ENCODE measurements around the gene PTPRU. TPM values are rescaled to one million over a fixed set of nuclear protein-coding genes. Genes with fewer than 3 reads are reported as not detected.

PTPRU gene
- total RNA-seq, 1 donor: 9.4 TPM

DNA sequence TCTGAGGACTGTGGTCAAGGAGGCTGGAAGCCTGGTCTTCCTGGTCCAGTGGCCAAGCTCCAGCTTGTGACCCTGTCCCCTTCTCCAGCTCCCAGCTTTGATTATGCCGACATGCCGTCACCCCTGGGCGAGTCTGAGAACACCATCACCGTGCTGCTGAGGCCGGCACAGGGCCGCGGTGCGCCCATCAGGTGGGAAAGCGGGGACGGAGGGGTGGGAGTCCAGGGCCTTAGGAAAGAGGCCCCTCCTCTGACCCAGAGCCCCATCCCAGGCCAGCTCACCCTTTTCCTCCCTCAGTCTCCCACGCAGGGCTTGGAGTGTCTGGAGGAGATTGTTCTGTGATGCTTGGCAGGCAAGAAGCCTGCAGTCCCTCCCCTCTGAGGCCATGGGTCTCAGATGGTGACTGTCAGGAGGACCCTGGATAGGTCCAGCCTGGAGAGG is 43.6 kb downstream of the PTPRU start:
- DNase-seq (ENCODE audit: insufficient read length, low spot score, missing footprints): peak; percentile 72
- Histone ChIP-seq H3K4me3 (ENCODE audit: insufficient read depth, low read length) (no peak overlapping the region), H3K4me2 (ENCODE audit: insufficient read depth, low read length) (peak overlapping the region; percentile 13), H2AFZ (ENCODE audit: low read length) (no peak overlapping the region), H4K20me1 (ENCODE audit: insufficient read depth, low read length) (no peaks in the 10 kb centered on the region), H3K4me1 (ENCODE audit: insufficient read depth, low read length) (peaks cover 12% of the 10 kb centered on the region), H3K27ac (ENCODE audit: low read depth, low read length) (no peak overlapping the region), H3K79me2 (ENCODE audit: insufficient read depth, low read length) (no peaks in the 10 kb centered on the region), H3K9me3 (ENCODE audit: low read depth, low read length) (no peaks in the 10 kb centered on the region), H3K27me3 (ENCODE audit: insufficient read depth, low read length) (no peaks in the 10 kb centered on the region), H3K36me3 (ENCODE audit: insufficient read depth, low read length) (no peaks in the 10 kb centered on the region)
- TF ChIP-seq, protein P1, sequence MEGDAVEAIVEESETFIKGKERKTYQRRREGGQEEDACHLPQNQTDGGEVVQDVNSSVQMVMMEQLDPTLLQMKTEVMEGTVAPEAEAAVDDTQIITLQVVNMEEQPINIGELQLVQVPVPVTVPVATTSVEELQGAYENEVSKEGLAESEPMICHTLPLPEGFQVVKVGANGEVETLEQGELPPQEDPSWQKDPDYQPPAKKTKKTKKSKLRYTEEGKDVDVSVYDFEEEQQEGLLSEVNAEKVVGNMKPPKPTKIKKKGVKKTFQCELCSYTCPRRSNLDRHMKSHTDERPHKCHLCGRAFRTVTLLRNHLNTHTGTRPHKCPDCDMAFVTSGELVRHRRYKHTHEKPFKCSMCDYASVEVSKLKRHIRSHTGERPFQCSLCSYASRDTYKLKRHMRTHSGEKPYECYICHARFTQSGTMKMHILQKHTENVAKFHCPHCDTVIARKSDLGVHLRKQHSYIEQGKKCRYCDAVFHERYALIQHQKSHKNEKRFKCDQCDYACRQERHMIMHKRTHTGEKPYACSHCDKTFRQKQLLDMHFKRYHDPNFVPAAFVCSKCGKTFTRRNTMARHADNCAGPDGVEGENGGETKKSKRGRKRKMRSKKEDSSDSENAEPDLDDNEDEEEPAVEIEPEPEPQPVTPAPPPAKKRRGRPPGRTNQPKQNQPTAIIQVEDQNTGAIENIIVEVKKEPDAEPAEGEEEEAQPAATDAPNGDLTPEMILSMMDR (IDR thresholded peaks at IDR 0.05; ENCODE audit: extremely low read depth, low read depth, low read length): no peak

- no peaks in the 10 kb centered on the region for H3K9me3 ChIP-seq (ENCODE audit: low read depth, low read length)
These were observed 44.2 kb downstream of the PTPRU start for GRCh38 chr1:29280409-29281131.

GRCh38 chr1:29281571-29281970 is 45.2 kb downstream of the PTPRU start:
- H3K27ac ChIP-seq (ENCODE audit: low read depth, low read length): no peak overlapping the region
- H3K4me2 ChIP-seq (ENCODE audit: insufficient read depth, low read length): no peak overlapping the region
- H3K4me1 ChIP-seq (ENCODE audit: insufficient read depth, low read length): peaks cover 12% of the 10 kb centered on the region
- TF ChIP-seq, protein P1 (IDR thresholded peaks at IDR 0.05; ENCODE audit: extremely low read depth, low read depth, low read length): no peak
- no peak overlapping the region for H3K4me3 ChIP-seq (ENCODE audit: insufficient read depth, low read length)
- H4K20me1 ChIP-seq (ENCODE audit: insufficient read depth, low read length): no peaks in the 10 kb centered on the region
- no peak for DNase-seq (ENCODE audit: insufficient read length, low spot score, missing footprints)
- H3K36me3 ChIP-seq (ENCODE audit: insufficient read depth, low read length): no peaks in the 10 kb centered on the region
- H2AFZ ChIP-seq (ENCODE audit: low read length): no peak overlapping the region
- no peaks in the 10 kb centered on the region for H3K9me3 ChIP-seq (ENCODE audit: low read depth, low read length)
- no peaks in the 10 kb centered on the region for H3K27me3 ChIP-seq (ENCODE audit: insufficient read depth, low read length)
- no peaks in the 10 kb centered on the region for H3K79me2 ChIP-seq (ENCODE audit: insufficient read depth, low read length)

More at GRCh38 chr1:29280409-29281131, 44.2 kb downstream of the PTPRU start:
- Histone ChIP-seq H3K36me3 (ENCODE audit: insufficient read depth, low read length) (no peaks in the 10 kb centered on the region), H3K27ac (ENCODE audit: low read depth, low read length) (no peak overlapping the region), H2AFZ (ENCODE audit: low read length) (no peak overlapping the region), H3K4me3 (ENCODE audit: insufficient read depth, low read length) (no peak overlapping the region), H3K79me2 (ENCODE audit: insufficient read depth, low read length) (no peaks in the 10 kb centered on the region), H3K4me2 (ENCODE audit: insufficient read depth, low read length) (peak overlapping the region; percentile 55), H3K4me1 (ENCODE audit: insufficient read depth, low read length) (peaks cover 12% of the 10 kb centered on the region), H4K20me1 (ENCODE audit: insufficient read depth, low read length) (no peaks in the 10 kb centered on the region), H3K27me3 (ENCODE audit: insufficient read depth, low read length) (no peaks in the 10 kb centered on the region)
- TF ChIP-seq, protein P1 (IDR thresholded peaks at IDR 0.05; ENCODE audit: extremely low read depth, low read depth, low read length): no peak
- peak; percentile 84 for DNase-seq (ENCODE audit: insufficient read length, low spot score, missing footprints)

GRCh38 chr1:29282135-29282923 is 46.0 kb downstream of the PTPRU start:
- Histone ChIP-seq H3K36me3 (ENCODE audit: insufficient read depth, low read length) (no peaks in the 10 kb centered on the region), H4K20me1 (ENCODE audit: insufficient read depth, low read length) (no peaks in the 10 kb centered on the region), H3K79me2 (ENCODE audit: insufficient read depth, low read length) (no peaks in the 10 kb centered on the region), H3K4me3 (ENCODE audit: insufficient read depth, low read length) (no peak overlapping the region), H3K4me1 (ENCODE audit: insufficient read depth, low read length) (peaks cover 12% of the 10 kb centered on the region), H3K4me2 (ENCODE audit: insufficient read depth, low read length) (no peak overlapping the region), H2AFZ (ENCODE audit: low read length) (no peak overlapping the region), H3K27ac (ENCODE audit: low read depth, low read length) (no peak overlapping the region), H3K9me3 (ENCODE audit: low read depth, low read length) (no peaks in the 10 kb centered on the region), H3K27me3 (ENCODE audit: insufficient read depth, low read length) (no peaks in the 10 kb centered on the region)
- DNase-seq (ENCODE audit: insufficient read length, low spot score, missing footprints): peak; percentile 57
- TF ChIP-seq, protein P1 (IDR thresholded peaks at IDR 0.05; ENCODE audit: extremely low read depth, low read depth, low read length): no peak

Data from osteoblast (primary cell).